ENCODE measurements around the gene PLAGL2. TPM values are rescaled to one million over a fixed set of nuclear protein-coding genes. Genes with fewer than 3 reads are reported as not detected.
A peak's percentile ranks its signal among the peaks of the same experiment; 100 is the strongest.

Gene PLAGL2
- total and polyA plus RNA-seq, 3 experiments from 2014 or later: 4.4 to 121 (median 120) TPM

DNA sequence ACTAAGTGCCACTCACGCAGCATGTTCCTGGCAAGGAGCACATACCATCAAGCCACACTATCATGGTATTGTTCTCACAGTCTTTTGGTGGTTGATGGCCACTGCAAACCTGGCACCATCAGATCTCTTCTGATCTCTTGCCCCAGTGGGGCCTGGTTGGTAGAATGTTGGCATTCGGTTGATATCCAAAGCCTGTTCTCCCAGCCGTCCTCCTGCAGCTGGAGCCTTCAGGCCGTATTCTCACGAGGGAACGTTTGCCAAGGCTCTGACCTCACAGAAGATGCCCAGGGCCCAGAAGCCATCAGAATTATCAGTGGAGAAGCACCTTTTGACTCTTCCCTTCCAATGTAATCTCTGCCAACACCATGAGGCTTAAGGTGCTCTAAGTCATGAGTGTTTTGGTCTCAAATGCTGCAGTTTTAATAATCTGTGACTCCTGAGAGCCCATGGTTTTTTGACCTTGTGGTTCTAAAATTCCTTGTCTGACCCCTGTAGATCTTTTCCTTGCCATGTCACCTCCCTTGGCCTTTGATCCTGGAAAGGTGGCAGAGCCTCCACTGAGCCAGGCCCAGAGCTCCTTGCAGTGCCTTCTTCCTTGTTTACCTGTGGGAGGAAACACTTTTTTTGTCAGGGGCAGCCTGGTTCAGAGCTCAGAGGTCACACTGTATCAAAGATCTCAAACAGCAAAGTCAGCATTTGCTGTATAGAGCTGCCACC, 27.9 kb upstream of the PLAGL2 start:
- Histone ChIP-seq H3K27ac (ENCODE audit: low read depth, low read length) (no peak overlapping the region), H3K9me3 (ENCODE audit: low read length) (no peaks in the 10 kb centered on the region), H3K36me3 (ENCODE audit: insufficient read depth, low read length) (peaks cover 30% of the 10 kb centered on the region), H3K4me3 (ENCODE audit: low read length) (no peak overlapping the region), H3K4me1 (ENCODE audit: insufficient read depth, low read length) (peaks cover 17% of the 10 kb centered on the region), H3K27me3 (ENCODE audit: insufficient read depth, low read length, poor library complexity, severe bottlenecking) (no peaks in the 10 kb centered on the region)
- H3K36me3 Mint-ChIP-seq: peaks cover 4 to 63% (median 13%) of the 10 kb centered on the region in 3 donors
- CTCF ChIA-PET: no interaction called here
- H3K27me3 Mint-ChIP-seq: no peaks in the 10 kb centered on the region
- POLR2A ChIA-PET: interaction anchor here (0.5 kb wide), 1 partner anchor 28 kb away, joined by 6 read pairs; no protein-coding TSS in a partner anchor
- H3K27ac Mint-ChIP-seq: peak overlapping the region in 3 of 8 donors; percentile 45 to 66 (median 46)
- DNase-seq: no peak
- H3K4me1 Mint-ChIP-seq: peaks cover 24 to 27% (median 26%) of the 10 kb centered on the region in 3 donors
- H3K4me3 Mint-ChIP-seq: no peak overlapping the region
- no peaks in the 10 kb centered on the region for H3K9me3 Mint-ChIP-seq

DNA sequence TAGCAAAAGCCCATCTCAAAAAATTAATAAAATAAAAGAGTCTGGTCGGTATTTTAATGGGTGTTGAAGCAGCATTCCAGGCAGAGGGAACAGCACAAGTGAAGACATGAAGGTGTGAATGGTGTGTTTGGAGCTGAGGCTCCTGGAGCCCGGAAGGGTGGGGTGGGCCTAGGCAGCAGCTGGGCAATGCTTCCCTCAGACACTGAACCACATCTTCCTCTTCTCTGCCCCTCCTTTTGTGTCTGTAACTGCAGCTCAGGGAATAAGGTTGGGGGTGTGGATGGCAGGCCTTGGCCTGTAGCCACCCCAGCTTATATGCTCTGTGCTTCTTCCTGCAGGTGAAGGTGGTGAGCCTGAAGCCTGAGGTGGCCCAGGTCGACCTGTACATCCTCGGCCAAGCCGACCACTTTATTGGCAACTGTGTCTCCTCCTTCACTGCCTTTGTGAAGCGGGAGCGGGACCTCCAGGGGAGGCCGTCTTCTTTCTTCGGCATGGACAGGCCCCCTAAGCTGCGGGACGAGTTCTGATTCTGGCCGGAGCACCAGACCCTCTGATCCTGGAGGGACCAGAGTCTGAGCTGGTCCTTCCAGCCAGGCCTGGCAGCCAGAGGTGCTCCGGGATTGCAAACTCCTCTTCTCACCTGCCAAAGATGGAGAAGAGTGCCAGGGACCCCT, 26.7 kb upstream of the PLAGL2 start:
- H3K27ac Mint-ChIP-seq: peak overlapping the region in 4 of 8 donors; percentile 50 to 77 (median 62)
- H3K4me1 Mint-ChIP-seq: peaks cover 24 to 27% (median 26%) of the 10 kb centered on the region in 3 donors
- H3K36me3 ChIP-seq (ENCODE audit: insufficient read depth, low read length): peaks cover 30% of the 10 kb centered on the region
- no peak for DNase-seq
- POLR2A ChIA-PET: interaction anchor here (0.5 kb wide), 1 partner anchor 124 kb away, joined by 3 read pairs; the partner anchor contains the start of gene ASXL1
- no peaks in the 10 kb centered on the region for H3K9me3 ChIP-seq (ENCODE audit: low read length)
- H3K9me3 Mint-ChIP-seq: no peaks in the 10 kb centered on the region
- H3K4me1 ChIP-seq (ENCODE audit: insufficient read depth, low read length): peaks cover 17% of the 10 kb centered on the region
- CTCF ChIA-PET: no interaction called here
- H3K4me3 ChIP-seq (ENCODE audit: low read length): no peak overlapping the region
- H3K27me3 ChIP-seq (ENCODE audit: insufficient read depth, low read length, poor library complexity, severe bottlenecking): no peaks in the 10 kb centered on the region
- peak overlapping the region in 1 of 7 donors; percentile 63 for H3K4me3 Mint-ChIP-seq
- no peak overlapping the region for H3K27ac ChIP-seq (ENCODE audit: low read depth, low read length)
- no peaks in the 10 kb centered on the region for H3K27me3 Mint-ChIP-seq
- H3K36me3 Mint-ChIP-seq: peaks cover 4 to 68% (median 15%) of the 10 kb centered on the region in 3 donors

DNA sequence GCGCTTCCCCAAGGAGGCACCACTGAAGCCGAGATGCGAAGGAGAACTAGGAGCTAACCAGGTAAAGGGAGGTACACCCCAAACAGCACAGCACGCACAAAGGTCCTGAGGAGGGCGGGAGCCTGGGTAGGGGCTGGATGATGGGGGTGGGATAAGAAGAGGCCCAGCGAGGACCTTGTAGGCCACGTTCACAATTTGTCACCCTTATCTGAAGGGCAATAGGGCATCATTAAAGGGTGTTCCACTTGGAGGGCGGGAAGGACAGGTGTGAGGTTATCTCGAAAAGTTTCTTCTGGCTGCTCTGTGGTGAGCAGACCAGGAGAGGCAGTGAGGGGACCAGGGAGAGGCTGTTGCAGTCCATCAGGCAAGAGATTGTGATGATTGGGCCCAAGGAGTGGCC, 25.7 kb upstream of the PLAGL2 start:
- DNase-seq: no peak
- Histone ChIP-seq H3K27me3 (ENCODE audit: insufficient read depth, low read length, poor library complexity, severe bottlenecking) (no peaks in the 10 kb centered on the region), H3K27ac (ENCODE audit: low read depth, low read length) (no peak overlapping the region), H3K9me3 (ENCODE audit: low read length) (no peaks in the 10 kb centered on the region), H3K4me1 (ENCODE audit: insufficient read depth, low read length) (peaks cover 17% of the 10 kb centered on the region), H3K36me3 (ENCODE audit: insufficient read depth, low read length) (peaks cover 37% of the 10 kb centered on the region), H3K4me3 (ENCODE audit: low read length) (no peak overlapping the region)
- peak overlapping the region in 7 of 8 donors; percentile 39 to 100 (median 98) for H3K27ac Mint-ChIP-seq
- H3K4me1 Mint-ChIP-seq: peaks cover 24 to 27% (median 26%) of the 10 kb centered on the region in 3 donors
- POLR2A ChIA-PET: no interaction called here
- no peaks in the 10 kb centered on the region for H3K9me3 Mint-ChIP-seq
- peaks cover 4 to 78% (median 22%) of the 10 kb centered on the region in 3 donors for H3K36me3 Mint-ChIP-seq
- peaks cover 0 to 1% of the 10 kb centered on the region in 2 donors for H3K27me3 Mint-ChIP-seq
- CTCF ChIA-PET: no interaction called here
- no peak overlapping the region for H3K4me3 Mint-ChIP-seq

GRCh38 chr20:32232326-32232886, 24.9 kb upstream of the PLAGL2 start:
- Mint-ChIP-seq H3K4me1 (peaks cover 24 to 27% (median 26%) of the 10 kb centered on the region in 3 donors), H3K27me3 (peaks cover 0 to 2% of the 10 kb centered on the region in 2 donors), H3K4me3 (peak overlapping the region in 6 of 7 donors; percentile 46 to 79 (median 70)), H3K36me3 (peaks cover 4 to 86% (median 25%) of the 10 kb centered on the region in 3 donors), H3K9me3 (no peaks in the 10 kb centered on the region), H3K27ac (peak overlapping the region; percentile 88 to 100 (median 98))
- H3K9me3 ChIP-seq (ENCODE audit: low read length): no peaks in the 10 kb centered on the region
- ChIA-PET POLR2A (no interaction called here), CTCF (interaction anchor here (1.1 to 1.5 kb wide), 2 partner anchors 12 to 15 kb away, joined by 3 read pairs; no protein-coding TSS in a partner anchor)
- peaks cover 39% of the 10 kb centered on the region for H3K36me3 ChIP-seq (ENCODE audit: insufficient read depth, low read length)
- H3K4me3 ChIP-seq (ENCODE audit: low read length): no peak overlapping the region
- H3K27me3 ChIP-seq (ENCODE audit: insufficient read depth, low read length, poor library complexity, severe bottlenecking): no peaks in the 10 kb centered on the region
- peaks cover 17% of the 10 kb centered on the region for H3K4me1 ChIP-seq (ENCODE audit: insufficient read depth, low read length)
- no peak overlapping the region for H3K27ac ChIP-seq (ENCODE audit: low read depth, low read length)
- no peak for DNase-seq

DNA sequence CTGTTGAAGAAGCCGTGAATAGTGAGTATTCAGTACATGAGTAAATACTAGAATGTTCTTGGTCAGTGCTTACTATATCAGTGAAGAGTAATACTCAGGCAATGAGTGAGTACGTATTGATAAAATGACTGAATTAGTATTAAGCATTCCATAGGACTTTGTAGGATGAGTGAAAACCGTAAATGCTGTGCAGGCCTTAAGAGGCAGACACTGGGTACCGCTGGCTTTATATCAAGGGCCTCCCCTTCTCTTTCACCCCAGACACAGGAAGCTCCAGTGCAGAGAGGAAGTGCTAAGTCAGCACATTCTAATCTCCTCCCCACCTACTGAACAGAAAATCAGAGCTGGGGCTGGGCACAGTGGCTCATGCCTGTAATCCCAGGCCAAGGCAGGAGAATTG, 24.3 kb upstream of the PLAGL2 start:
- H3K27ac ChIP-seq (ENCODE audit: low read depth, low read length): no peak overlapping the region
- POLR2A ChIA-PET: no interaction called here
- no peaks in the 10 kb centered on the region for H3K9me3 ChIP-seq (ENCODE audit: low read length)
- H3K9me3 Mint-ChIP-seq: no peaks in the 10 kb centered on the region
- CTCF ChIA-PET: interaction anchor here (1.1 to 1.5 kb wide), 3 partner anchors 12 to 48 kb away, joined by 3 read pairs; no protein-coding TSS in a partner anchor
- peaks cover 17% of the 10 kb centered on the region for H3K4me1 ChIP-seq (ENCODE audit: insufficient read depth, low read length)
- H3K27me3 ChIP-seq (ENCODE audit: insufficient read depth, low read length, poor library complexity, severe bottlenecking): no peaks in the 10 kb centered on the region
- H3K36me3 ChIP-seq (ENCODE audit: insufficient read depth, low read length): peaks cover 39% of the 10 kb centered on the region
- DNase-seq: peak in 4 of 5 donors; percentile 27 to 53 (median 40)
- H3K4me3 ChIP-seq (ENCODE audit: low read length): no peak overlapping the region
- H3K4me1 Mint-ChIP-seq: peaks cover 24 to 27% (median 26%) of the 10 kb centered on the region in 3 donors
- H3K4me3 Mint-ChIP-seq: peak overlapping the region in 6 of 7 donors; percentile 46 to 79 (median 70)
- peaks cover 4 to 84% (median 25%) of the 10 kb centered on the region in 3 donors for H3K36me3 Mint-ChIP-seq
- H3K27me3 Mint-ChIP-seq: peaks cover 0 to 2% of the 10 kb centered on the region in 2 donors
- H3K27ac Mint-ChIP-seq: peak overlapping the region; percentile 88 to 100 (median 98)

DNA sequence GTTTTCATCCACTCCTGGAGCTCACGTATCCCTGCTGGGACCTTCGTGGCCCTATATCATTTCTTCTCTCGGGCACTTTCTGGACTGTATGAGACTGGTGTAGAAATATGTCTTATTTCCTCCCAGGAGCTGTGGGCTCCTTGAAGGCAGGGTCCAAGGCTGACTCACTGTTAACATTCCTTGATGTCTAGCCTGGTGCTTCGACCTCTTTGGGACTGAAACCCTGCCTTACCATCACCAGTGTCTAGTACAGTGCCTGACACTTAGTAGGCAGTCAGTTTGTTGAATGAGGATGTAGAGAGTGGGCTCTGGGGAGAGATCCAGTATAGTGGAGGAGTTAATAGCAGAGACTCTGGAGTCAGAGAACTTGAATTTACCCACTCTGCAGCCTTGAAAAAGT, 23.7 kb upstream of the PLAGL2 start:
- Mint-ChIP-seq H3K4me3 (no peak overlapping the region), H3K4me1 (peaks cover 24 to 27% (median 26%) of the 10 kb centered on the region in 3 donors), H3K27me3 (peaks cover 0 to 2% of the 10 kb centered on the region in 2 donors), H3K9me3 (no peaks in the 10 kb centered on the region), H3K27ac (peak overlapping the region; percentile 88 to 100 (median 98)), H3K36me3 (peaks cover 4 to 83% (median 24%) of the 10 kb centered on the region in 3 donors)
- no peaks in the 10 kb centered on the region for H3K9me3 ChIP-seq (ENCODE audit: low read length)
- peaks cover 17% of the 10 kb centered on the region for H3K4me1 ChIP-seq (ENCODE audit: insufficient read depth, low read length)
- ChIA-PET CTCF (interaction anchor here (1.4 kb wide), 1 partner anchor 48 kb away, joined by 3 read pairs; no protein-coding TSS in a partner anchor), POLR2A (no interaction called here)
- peaks cover 35% of the 10 kb centered on the region for H3K36me3 ChIP-seq (ENCODE audit: insufficient read depth, low read length)
- no peaks in the 10 kb centered on the region for H3K27me3 ChIP-seq (ENCODE audit: insufficient read depth, low read length, poor library complexity, severe bottlenecking)
- H3K27ac ChIP-seq (ENCODE audit: low read depth, low read length): no peak overlapping the region
- DNase-seq: no peak
- H3K4me3 ChIP-seq (ENCODE audit: low read length): no peak overlapping the region

GRCh38 chr20:32230707-32231106, 23.2 kb upstream of the PLAGL2 start:
- H3K27ac Mint-ChIP-seq: peak overlapping the region in 5 of 8 donors; percentile 51 to 99 (median 97)
- no peaks in the 10 kb centered on the region for H3K9me3 Mint-ChIP-seq
- H3K4me1 ChIP-seq (ENCODE audit: insufficient read depth, low read length): peaks cover 17% of the 10 kb centered on the region
- peaks cover 26 to 27% (median 26%) of the 10 kb centered on the region in 3 donors for H3K4me1 Mint-ChIP-seq
- H3K36me3 ChIP-seq (ENCODE audit: insufficient read depth, low read length): peaks cover 33% of the 10 kb centered on the region
- no peak for DNase-seq
- H3K4me3 Mint-ChIP-seq: no peak overlapping the region
- peaks cover 0 to 2% of the 10 kb centered on the region in 2 donors for H3K27me3 Mint-ChIP-seq
- CTCF ChIA-PET: interaction anchor here (1.4 kb wide), 1 partner anchor 49 kb away, joined by 3 read pairs; no protein-coding TSS in a partner anchor
- H3K36me3 Mint-ChIP-seq: peaks cover 2 to 83% (median 24%) of the 10 kb centered on the region in 3 donors
- H3K27ac ChIP-seq (ENCODE audit: low read depth, low read length): no peak overlapping the region
- H3K4me3 ChIP-seq (ENCODE audit: low read length): no peak overlapping the region
- H3K9me3 ChIP-seq (ENCODE audit: low read length): no peaks in the 10 kb centered on the region
- no peaks in the 10 kb centered on the region for H3K27me3 ChIP-seq (ENCODE audit: insufficient read depth, low read length, poor library complexity, severe bottlenecking)
- POLR2A ChIA-PET: no interaction called here

Measured in CD8-positive, alpha-beta memory T cell (primary cell).